HG03432 (cell line): ENCODE results near the gene RMP24.
A peak's percentile ranks its signal among the peaks of the same experiment; 100 is the strongest.
"Not testable (repeated sequence)": the region's sequence is repeated elsewhere in the genome, so short reads cannot be mapped to it uniquely, and the experiment has no call there.

ENCODE experiments used
- ATAC-seq: cut with Tn5 transposase; IDR thresholded peaks from one replicate; pipeline ENCODE4 v1.9.1; 2021; ENCODE audit warnings: mild to moderate bottlenecking, moderate library complexity; ENCODE audit not compliant: unreplicated experiment

RMP24 gene

DNA sequence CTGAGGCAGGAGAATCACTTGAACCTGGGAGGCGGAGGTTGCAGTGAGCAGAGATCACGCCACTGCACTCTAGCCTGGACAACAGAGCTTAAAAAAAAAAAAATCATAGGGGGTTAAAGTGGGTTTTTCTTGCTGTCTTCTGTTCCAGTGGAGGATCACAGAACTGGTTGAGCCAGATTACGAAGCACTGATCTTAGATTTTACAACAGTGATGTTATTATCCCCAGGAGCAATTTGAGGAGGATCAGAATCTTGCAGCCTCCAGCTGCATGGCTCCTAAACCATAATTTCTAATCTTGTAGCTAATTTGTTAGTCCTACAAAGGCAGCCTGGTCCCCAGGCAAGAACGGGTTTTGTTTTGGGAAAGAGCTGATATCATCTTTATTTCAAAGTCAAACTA lies 4.6 kb upstream of the RMP24 start:
- ATAC-seq, result not testable (repeated sequence)

DNA sequence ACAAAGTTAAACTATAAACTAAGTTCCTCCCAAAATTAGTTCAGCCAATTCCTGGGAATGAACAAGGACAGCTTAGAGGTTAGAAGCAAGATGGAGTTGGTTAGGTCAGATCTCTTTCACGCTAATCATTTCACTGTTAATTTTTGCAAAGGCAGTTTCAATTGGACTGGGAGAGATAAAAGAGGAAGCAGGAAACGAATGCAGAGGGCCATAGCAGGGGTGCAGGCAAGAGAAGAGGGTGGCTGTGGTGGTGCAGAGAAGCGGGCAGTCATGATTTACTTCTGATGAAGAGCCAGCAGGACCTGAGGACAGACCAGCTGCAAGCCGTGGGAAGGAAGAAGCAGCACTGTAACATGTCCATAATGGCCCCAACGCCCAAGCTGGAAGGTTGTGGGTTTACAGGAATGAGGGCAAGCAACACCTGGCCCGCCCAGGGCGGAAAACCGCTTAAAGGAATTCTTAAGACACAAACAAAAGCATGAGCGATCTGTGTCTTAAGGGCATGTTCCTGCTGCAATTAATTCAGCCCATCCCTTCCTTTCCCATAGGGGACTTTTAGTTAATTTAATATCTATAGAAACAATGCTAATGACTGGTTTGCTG lies 4.1 kb upstream of the RMP24 start:
- ATAC-seq, result no peak

GRCh38 chr18:35969676-35970075 lies 2.8 kb upstream of the RMP24 start:
- ATAC-seq, result no peak

DNA sequence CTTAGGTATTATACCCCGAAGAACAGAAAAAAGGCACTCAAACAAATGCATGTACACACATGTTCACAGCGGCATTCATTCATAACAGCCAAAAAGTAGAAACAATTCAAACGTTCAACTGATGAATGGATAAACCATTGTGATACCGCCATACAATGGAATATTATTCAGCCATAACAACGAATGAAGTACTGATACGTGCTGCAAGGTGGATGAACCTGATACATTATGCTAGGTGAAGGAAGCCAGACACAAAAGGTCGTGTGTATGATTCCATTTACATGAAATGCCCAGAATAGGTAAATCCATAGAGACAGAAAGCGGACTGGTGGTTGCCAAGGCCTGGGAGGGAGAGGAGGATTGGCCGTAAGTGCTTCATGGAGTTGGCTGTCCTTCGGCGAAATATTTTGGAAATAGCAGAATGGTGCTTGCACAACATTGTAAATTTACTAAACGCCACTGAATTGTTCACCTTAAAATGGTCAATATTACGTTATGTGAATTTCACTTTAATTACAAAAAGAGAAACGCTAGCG lies 750 bp upstream of the RMP24 start:
- ATAC-seq, result peak; percentile 19

GRCh38 chr18:35973650-35974049 lies 1.2 kb downstream of the RMP24 start:
- no peak for ATAC-seq

GRCh38 chr18:35974181-35974580 lies 1.7 kb downstream of the RMP24 start:
- ATAC-seq, result no peak

DNA sequence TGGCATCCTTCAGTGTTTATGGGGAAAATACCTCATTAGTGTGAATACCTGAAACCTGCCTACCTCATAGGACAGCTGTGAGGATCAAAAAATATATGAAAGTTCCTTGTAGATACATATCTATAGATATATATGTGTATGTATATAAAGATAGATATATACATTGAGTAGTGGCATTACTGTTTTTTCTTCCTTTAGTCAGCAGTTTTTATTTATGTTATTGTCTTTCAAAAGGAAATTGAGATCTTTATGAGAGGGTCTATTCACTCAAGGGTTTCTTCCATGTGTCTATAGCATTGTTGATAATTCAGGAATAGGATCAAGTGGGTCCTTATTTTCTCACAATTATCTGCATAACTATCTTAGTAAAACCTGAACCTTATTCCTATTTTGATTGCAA lies 6.6 kb downstream of the RMP24 start:
- no peak for ATAC-seq

DNA sequence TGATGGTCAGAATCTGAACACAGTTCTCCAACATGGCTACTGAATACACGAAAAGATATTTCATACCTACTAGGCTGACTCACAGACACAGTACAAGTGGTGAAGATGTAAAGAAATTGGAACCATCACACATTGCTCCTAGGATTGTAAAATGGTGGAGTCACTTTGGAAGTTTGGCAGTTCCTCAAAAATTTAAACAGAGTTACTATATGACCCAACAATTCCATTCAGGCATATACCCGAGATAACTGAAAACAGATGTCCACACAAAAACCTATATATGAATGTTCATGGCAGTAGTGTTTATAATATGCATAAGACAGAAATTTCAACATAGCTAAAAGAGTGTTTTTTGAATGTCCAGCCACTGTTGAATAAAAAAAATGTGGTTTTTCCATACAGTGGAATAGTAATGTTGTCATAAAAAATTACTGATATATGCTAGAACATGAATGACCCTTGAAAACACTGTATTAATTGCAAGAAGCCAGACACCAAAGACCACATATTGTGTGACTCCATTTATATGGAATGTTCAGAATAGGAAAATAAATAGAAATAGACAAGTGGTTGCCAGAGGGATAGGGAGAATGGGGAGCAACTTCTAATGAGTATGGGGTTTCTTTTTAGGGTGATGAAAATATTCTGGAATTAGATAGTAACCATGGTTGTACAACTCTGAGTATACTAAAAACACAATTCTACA lies 10.1 kb downstream of the RMP24 start:
- no peak for ATAC-seq

GRCh38 chr18:35983147-35983546 lies 10.7 kb downstream of the RMP24 start:
- ATAC-seq, result no peak

DNA sequence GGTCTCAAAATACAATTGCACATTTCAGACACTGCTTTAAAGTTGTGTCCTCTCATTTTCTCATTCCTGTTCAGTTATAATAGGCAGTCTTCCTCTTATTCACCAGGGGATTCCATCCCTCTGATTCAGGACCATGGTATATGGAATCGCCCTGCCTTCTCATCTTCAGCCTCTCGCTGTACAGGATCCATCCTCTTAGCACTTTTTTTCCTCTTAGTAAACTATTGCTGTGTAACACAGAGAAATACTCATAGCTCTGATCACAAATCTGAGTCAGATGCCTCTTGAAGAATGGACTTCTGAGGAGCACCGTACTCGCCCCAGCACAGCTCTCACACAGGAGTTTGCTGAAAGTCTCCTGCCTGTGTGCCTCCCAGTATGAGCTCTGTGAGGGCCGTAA lies 11.3 kb downstream of the RMP24 start:
- ATAC-seq, result no peak

- no peak for ATAC-seq
Observed at GRCh38 chr18:35991696-35992095, 19.2 kb downstream of the RMP24 start.

DNA sequence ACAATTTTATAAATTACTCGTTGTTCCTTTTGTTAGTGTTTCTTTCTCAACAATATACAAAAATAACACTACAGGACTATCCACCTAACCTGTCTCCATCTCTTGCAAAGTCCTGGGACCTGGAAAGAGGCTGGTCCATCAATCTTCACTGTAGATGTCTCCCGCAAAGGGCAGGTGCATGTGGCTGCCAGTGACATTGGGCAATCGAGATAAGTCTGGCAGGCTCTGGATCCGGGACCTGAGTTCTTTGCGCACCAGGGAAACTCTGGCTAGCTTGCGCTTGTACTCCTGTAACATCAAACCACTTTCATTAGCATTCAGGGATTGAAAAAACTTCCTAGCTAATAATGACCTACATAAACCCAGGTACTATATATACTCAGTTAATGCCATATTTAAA lies 20.5 kb downstream of the RMP24 start:
- ATAC-seq, result no peak

- no peak for ATAC-seq
Observed at GRCh38 chr18:35998967-35999366, 26.5 kb downstream of the RMP24 start.

- no peak for ATAC-seq
Observed at GRCh38 chr18:35999925-36000324, 27.4 kb downstream of the RMP24 start.

DNA sequence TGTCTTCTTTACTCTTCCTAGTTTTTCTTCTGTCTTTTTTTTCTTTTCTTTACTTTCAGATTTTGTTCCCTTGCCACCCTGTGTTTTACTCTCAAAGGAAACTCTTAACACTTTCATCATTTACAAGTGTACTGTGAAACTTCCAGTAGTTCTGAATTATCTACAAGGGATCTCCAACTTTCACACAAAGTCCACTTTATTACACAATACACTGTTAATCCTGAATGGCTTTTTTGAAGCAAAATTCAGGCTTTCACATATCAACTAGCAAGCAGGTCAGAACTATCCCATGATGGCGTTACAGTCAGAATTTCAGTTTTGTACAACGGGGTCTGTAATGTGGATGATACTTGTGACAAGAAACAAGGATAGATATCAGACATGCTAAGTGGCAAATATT lies 34.5 kb downstream of the RMP24 start:
- ATAC-seq, result no peak

DNA sequence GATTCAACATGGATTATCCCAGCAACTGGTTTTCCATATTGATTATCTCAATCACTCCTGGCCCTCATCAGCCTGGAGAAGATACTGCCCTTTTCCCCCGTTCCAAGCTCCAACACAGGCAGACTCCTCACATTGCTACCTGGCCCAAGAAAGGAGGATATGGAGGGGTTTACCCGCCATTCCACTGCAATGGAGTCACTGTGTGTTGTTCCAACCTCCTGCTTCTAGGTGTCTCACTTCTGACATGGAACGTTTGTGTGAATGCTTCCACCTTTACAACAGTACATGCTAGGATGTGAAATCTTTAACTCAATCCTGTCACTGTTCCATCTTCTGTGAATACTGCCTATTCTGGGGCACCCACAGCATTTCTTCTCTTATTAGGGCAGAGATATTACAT lies 36.7 kb downstream of the RMP24 start:
- ATAC-seq, result no peak

GRCh38 chr18:36012891-36013290 lies 40.4 kb downstream of the RMP24 start:
- no peak for ATAC-seq

DNA sequence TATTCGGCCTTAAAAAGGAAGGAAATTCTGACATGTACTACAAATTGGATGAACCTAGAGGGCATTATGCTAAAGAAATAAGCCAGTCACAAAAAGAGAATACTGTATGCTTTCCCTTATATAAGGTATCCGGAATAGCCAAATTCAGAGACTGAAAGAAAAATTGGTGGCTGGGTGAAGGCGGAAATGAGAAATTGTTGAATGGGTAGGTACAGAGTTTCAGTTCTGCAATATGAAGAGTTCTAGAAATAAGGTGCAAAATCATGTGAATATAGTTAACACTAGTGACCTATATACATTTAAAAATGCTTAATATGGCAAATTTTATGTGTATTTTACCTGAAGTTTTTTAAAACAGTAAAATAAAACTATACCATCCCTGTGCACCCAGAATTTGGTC lies 43.1 kb downstream of the RMP24 start:
- ATAC-seq, result peak; percentile 94

DNA sequence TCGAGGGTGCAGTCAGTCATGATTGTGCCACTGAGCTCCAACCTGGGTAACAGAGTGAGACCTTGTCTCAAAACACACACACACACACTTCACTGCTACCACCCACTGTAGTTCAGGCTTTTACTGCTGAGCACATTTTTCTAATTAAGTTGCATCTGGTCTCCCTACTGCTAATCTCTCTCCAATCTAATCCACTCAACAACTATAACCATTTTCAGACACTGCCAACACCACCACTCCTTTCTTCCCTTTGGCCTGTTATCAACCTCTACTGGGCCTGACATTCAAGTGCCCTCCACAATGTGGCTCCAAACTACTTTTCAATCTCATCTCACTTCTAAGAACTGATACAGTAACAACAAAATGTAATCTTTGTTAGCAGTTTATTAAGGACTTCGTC lies 44.8 kb downstream of the RMP24 start:
- ATAC-seq, result no peak

- ATAC-seq, result no peak
Observed at GRCh38 chr18:36020174-36020711, 47.8 kb downstream of the RMP24 start.

DNA sequence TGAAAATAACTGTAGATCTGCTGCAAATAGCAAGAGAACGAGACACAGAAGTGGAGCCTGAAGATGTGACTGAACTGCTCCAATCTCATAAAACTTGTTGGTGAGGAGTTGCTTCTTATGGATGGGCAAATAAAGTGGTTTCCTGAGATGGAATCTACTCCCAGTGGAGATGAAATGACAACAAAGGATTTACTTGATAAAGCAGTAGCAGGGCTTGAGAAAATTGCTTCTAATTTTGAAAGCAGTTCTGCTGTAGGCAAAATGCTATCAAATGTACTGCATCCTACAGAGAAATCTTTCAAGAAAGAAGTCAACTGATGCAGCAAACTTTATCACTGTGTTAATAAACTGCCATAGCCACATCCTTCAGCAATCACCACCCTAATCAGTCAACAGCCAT lies 50.9 kb downstream of the RMP24 start:
- no peak for ATAC-seq

- ATAC-seq, result not testable (repeated sequence)
Observed at GRCh38 chr18:36024241-36024640, 51.8 kb downstream of the RMP24 start.
